ENCODE data around the gene RAB34. TPM values are rescaled to one million over a fixed set of nuclear protein-coding genes. Genes with fewer than 3 reads are reported as not detected.

Gene RAB34
- total and polyA plus RNA-seq, 9 of the 15 experiments (the other 6 are each of a cell fraction or from before 2014, with no cell fraction given): 0.07 to 3.8 (median 0.46) TPM; not detected in 1

DNA sequence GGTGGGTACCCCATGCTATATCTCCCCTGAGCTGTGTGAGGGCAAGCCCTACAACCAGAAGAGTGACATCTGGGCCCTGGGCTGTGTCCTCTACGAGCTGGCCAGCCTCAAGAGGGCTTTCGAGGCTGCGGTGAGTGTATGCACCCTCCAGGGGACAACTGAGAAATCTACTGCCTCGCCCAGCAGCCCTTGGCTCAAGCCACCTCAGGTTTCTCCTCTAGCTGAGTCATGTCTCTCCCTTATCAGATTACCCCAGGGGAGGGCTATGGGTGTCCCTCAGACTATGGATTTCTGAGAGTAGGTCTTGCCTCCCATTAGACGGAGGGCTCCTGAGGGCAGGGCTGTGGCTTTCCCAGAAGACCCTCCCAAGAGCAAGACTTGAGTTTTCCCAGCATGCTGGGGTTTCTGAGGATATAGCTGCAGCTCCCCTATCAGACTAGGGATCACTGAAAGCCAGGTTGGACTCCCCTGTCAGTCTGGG lies 17.6 kb upstream of the RAB34 start (continued):
- TF ChIP-seq, protein P1, sequence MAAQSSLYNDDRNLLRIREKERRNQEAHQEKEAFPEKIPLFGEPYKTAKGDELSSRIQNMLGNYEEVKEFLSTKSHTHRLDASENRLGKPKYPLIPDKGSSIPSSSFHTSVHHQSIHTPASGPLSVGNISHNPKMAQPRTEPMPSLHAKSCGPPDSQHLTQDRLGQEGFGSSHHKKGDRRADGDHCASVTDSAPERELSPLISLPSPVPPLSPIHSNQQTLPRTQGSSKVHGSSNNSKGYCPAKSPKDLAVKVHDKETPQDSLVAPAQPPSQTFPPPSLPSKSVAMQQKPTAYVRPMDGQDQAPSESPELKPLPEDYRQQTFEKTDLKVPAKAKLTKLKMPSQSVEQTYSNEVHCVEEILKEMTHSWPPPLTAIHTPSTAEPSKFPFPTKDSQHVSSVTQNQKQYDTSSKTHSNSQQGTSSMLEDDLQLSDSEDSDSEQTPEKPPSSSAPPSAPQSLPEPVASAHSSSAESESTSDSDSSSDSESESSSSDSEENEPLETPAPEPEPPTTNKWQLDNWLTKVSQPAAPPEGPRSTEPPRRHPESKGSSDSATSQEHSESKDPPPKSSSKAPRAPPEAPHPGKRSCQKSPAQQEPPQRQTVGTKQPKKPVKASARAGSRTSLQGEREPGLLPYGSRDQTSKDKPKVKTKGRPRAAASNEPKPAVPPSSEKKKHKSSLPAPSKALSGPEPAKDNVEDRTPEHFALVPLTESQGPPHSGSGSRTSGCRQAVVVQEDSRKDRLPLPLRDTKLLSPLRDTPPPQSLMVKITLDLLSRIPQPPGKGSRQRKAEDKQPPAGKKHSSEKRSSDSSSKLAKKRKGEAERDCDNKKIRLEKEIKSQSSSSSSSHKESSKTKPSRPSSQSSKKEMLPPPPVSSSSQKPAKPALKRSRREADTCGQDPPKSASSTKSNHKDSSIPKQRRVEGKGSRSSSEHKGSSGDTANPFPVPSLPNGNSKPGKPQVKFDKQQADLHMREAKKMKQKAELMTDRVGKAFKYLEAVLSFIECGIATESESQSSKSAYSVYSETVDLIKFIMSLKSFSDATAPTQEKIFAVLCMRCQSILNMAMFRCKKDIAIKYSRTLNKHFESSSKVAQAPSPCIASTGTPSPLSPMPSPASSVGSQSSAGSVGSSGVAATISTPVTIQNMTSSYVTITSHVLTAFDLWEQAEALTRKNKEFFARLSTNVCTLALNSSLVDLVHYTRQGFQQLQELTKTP (IDR thresholded peaks at IDR 0.05; ENCODE audit: low read depth in 1 of 2, partially characterized antibody in 2 of 2): peak in 1 of 2 experiments; percentile 55
- TF ChIP-seq CBX1 (IDR thresholded peaks at IDR 0.05; ENCODE audit: low read depth) (no peak), ZNF766 (CRISPR knock-in tag; conservative IDR thresholded peaks at IDR 0.05) (peak; percentile 82), BMI1 (IDR thresholded peaks at IDR 0.05; ENCODE audit: low read length) (no peak), ZNF583 (CRISPR knock-in tag; IDR thresholded peaks at IDR 0.05) (peak; percentile 61; the same call in 1 of the 2 replicates), YBX1 (IDR thresholded peaks at IDR 0.05) (no peak), HDAC2 (IDR thresholded peaks at IDR 0.05) (peak; percentile 17; the same call in 1 of the 2 replicates), SMARCE1 (IDR thresholded peaks at IDR 0.05) (peak; percentile 92), TBP (optimal IDR thresholded peaks at IDR 0.05; ENCODE audit: low read depth, low read length) (peak; percentile 67), PML (IDR thresholded peaks at IDR 0.05; ENCODE audit: low read length) (peak; percentile 31; the same call in 1 of the 2 replicates), ZNF586 (CRISPR knock-in tag; conservative IDR thresholded peaks at IDR 0.05) (no peak), EGR1 (conservative IDR thresholded peaks at IDR 0.05) (no peak), NBN (IDR thresholded peaks at IDR 0.05; ENCODE audit: low read depth) (peak; percentile 73; the same call in 1 of the 2 replicates), ZZZ3 (IDR thresholded peaks at IDR 0.05) (no peak), ZBTB7A (IDR thresholded peaks at IDR 0.05; ENCODE audit: borderline replicate concordance, control insufficient read depth, low read depth, low read length) (peak; percentile 51; the same call in 1 of the 2 replicates), MAFG (tag; conservative IDR thresholded peaks at IDR 0.05) (peak; percentile 90)
- TF ChIP-seq, protein P2, sequence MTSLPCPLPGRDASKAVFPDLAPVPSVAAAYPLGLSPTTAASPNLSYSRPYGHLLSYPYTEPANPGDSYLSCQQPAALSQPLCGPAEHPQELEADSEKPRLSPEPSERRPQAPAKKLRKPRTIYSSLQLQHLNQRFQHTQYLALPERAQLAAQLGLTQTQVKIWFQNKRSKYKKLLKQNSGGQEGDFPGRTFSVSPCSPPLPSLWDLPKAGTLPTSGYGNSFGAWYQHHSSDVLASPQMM (CRISPR knock-in tag; IDR thresholded peaks at IDR 0.05): no peak
- TF ChIP-seq, protein P3, sequence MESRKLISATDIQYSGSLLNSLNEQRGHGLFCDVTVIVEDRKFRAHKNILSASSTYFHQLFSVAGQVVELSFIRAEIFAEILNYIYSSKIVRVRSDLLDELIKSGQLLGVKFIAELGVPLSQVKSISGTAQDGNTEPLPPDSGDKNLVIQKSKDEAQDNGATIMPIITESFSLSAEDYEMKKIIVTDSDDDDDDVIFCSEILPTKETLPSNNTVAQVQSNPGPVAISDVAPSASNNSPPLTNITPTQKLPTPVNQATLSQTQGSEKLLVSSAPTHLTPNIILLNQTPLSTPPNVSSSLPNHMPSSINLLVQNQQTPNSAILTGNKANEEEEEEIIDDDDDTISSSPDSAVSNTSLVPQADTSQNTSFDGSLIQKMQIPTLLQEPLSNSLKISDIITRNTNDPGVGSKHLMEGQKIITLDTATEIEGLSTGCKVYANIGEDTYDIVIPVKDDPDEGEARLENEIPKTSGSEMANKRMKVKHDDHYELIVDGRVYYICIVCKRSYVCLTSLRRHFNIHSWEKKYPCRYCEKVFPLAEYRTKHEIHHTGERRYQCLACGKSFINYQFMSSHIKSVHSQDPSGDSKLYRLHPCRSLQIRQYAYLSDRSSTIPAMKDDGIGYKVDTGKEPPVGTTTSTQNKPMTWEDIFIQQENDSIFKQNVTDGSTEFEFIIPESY (CRISPR knock-in tag; IDR thresholded peaks at IDR 0.05): no peak
- TF ChIP-seq, protein P4, sequence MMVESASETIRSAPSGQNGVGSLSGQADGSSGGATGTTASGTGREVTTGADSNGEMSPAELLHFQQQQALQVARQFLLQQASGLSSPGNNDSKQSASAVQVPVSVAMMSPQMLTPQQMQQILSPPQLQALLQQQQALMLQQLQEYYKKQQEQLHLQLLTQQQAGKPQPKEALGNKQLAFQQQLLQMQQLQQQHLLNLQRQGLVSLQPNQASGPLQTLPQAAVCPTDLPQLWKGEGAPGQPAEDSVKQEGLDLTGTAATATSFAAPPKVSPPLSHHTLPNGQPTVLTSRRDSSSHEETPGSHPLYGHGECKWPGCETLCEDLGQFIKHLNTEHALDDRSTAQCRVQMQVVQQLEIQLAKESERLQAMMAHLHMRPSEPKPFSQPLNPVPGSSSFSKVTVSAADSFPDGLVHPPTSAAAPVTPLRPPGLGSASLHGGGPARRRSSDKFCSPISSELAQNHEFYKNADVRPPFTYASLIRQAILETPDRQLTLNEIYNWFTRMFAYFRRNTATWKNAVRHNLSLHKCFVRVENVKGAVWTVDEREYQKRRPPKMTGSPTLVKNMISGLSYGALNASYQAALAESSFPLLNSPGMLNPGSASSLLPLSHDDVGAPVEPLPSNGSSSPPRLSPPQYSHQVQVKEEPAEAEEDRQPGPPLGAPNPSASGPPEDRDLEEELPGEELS (CRISPR knock-in tag; IDR thresholded peaks at IDR 0.05; ENCODE audit: borderline replicate concordance): no peak
